HG03354 (cell line): ENCODE measurements around the gene SLC9A4.

Source experiments
- ATAC-seq: cut with Tn5 transposase; IDR thresholded peaks from one replicate; pipeline ENCODE4 v1.9.1; 2021; ENCODE audit warnings: mild to moderate bottlenecking; ENCODE audit not compliant: unreplicated experiment, poor library complexity, severe bottlenecking

The SLC9A4 gene

DNA sequence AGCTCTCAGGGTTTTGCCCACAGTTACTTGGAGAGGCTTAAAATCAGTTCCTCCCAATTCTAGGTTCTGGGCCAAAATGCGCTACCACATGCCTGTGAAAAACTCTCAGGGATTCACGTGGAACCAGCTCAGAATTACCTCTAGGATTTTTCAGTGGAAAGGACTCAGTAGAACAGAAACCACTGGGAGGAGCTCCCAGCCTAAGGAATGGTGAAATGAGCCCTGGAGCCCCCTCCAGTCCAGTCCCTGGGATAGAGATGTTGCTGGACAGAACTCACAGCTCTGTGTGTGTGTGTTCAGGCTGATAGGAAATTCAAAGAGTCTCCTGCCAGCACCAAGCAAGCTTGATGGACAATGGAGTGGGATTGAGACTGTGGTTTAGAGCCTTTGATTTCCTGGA is 21.1 kb upstream of the SLC9A4 start:
- no peak for ATAC-seq

DNA sequence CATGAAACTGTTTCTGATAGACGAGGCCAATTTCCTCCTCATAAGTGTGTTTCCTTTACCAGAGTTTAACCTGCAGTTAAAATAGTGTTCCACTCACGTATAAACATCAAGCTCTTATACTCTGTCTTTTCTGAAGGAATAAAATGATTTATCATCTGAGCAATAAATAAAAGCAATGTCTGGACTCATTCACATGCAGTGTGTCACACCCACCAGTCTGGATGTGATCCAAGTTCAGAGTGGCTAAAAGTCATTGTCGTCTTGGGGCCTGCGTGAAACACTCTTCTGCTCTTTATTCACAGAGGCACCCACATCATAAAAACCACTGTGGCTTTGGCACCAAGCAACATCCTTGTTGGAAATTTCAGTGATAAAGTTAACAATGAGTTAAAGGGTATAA is 19.5 kb upstream of the SLC9A4 start:
- ATAC-seq: no peak

DNA sequence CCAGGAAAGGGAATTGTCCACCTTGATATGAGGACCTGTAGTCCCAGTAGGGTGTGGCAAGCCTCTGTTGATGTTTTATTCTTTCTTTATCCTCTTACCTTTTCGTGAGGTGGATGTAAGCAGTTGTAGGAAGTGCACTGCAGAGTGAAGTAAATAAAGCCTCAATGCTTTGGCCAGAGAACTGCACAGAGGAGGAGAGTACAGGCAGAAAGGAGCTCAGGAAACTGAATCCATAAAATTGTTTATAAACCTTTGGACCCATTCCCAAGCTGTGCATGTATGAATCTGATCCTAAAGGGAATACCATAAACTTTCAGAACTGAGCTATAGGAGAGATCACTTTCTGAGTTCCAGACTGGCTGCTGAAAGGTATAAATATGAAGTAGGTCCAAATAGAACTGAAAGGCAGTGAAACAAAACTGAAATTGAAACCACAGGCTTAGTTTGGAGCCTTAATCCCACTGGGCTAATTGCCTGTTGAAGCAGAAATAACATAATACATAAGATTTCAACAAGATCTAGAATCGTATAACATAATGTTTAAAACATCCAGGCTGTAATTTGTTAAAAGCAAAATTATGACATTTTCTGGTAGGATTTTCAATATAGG is 17.9 kb upstream of the SLC9A4 start:
- no peak for ATAC-seq

DNA sequence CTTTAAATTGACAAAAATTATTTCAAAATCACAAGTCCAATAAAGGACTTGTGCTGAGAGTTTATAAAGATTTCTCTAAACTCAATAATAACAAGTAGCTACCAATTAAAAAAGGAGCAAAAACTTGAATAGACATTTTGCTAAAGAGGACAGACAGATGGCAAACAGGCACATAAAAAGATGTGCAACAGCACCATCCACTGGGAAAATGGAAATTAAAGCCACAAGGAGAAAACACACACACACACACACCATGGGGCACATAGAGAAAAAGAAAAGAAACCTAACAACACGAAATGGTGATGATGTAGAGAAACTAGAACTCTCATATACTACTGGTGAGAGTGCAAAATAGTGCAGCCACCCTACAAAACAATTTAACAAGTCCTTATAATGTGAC is 12.6 kb upstream of the SLC9A4 start:
- no peak for ATAC-seq

DNA sequence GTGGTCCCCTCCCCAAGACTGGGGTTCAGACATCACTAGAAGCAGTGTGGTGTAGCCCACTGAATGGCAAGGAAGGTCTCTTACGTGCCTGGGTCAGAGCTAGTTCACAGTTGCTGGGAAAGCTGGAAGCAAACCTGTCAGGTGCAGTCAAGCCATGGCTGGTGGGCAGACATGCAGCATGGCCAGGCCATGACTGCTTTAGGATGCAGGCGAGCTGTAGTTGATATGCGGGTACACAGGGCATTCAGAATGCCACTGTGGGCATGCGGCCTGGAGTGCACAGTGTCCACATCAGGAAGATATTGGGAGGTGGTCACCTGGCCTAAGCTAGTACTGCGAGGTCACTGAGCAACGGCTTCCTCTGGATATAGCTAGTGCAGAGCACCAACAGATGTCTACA is 11.8 kb upstream of the SLC9A4 start:
- ATAC-seq: no peak

DNA sequence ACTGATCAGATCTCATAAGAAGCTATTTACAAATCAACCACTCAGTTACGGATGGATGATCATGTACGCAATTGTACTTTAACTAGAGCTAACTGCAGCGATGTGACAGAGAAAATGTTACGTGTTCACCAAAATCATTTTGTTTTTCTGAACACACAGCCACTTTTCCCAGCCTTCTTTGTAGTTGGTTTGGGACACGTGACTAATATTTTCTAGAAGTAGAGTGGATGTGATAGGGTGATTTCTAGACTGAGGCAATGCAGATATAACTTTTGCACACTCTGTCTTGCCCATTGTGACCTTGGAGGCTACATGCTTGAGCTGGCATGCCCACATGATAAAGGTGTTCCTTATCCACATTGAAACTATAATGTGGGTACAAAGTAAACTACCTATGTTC is 9.9 kb upstream of the SLC9A4 start:
- no peak for ATAC-seq

DNA sequence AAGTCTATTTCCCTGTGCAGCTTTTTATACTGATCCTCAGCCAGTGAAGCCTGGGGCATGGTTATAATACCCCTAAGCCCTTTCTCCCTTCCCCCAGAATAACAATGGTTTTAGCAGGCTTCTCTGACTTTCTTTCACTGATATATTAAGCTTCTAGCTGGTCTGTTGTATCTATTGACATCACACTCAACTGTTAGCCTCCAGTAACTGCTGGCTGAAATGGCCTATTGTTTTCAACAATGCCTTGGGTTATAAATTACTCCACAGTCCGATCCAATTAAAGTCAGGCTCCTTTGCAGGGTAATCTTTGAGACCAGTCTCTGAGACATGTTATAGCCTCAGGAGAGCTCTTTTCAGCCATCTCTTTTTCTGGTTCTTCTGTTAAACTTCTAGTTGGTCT is 2.9 kb upstream of the SLC9A4 start:
- ATAC-seq: no peak

DNA sequence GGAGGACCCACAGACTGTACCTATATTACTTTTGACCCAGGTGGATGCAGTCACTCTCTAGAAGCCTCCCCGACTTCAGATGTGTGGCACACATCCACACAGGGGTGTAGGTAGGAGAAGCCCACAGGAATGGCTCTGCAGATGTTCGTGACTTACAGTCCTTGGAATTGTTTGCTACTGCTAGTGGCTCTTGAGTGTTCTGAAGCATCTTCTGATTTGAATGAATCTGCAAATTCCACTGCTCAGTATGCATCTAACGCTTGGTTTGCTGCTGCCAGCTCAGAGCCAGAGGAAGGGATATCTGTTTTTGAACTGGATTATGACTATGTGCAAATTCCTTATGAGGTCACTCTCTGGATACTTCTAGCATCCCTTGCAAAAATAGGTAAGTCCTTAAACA is 605 bp downstream of the SLC9A4 start:
- no peak for ATAC-seq

DNA sequence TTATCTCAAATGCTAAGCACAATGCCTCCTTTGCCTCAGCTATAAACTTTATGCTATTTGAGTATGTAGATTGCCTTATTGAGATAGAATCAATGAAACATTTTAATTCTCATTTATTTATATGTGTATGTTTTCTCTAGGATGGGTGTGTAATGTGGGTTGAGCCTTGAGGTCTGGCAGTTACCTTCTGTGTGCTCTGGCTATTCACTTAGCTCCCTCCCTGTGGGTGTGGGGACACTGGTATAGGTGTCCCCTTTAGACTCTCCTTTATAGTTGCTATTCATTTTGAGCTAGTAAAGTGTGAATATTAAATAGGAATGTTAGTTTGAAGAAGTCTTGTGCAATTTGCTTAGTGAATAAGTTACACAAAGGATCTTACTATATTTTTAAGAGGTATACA is 1.8 kb downstream of the SLC9A4 start:
- no peak for ATAC-seq

DNA sequence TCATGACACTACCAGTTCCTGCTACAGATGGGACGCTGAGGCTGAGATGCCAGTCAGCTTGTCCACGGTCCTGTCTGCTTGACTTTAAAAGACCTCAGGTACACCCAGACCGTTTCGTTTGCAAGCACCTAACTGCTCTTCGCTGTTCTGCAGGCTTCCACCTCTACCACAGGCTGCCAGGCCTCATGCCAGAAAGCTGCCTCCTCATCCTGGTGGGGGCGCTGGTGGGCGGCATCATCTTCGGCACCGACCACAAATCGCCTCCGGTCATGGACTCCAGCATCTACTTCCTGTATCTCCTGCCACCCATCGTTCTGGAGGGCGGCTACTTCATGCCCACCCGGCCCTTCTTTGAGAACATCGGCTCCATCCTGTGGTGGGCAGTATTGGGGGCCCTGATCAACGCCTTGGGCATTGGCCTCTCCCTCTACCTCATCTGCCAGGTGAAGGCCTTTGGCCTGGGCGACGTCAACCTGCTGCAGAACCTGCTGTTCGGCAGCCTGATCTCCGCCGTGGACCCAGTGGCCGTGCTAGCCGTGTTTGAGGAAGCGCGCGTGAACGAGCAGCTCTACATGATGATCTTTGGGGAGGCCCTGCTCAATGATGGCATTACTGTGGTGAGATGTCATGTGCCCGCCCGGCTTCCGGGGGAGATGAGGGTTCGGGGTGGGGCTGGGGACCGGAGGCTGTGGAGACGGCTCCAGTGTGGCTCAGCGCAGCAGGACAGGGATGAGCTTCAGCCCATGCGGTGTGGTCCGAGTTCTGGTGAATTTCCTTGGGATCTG is 5.9 kb downstream of the SLC9A4 start:
- no peak for ATAC-seq

DNA sequence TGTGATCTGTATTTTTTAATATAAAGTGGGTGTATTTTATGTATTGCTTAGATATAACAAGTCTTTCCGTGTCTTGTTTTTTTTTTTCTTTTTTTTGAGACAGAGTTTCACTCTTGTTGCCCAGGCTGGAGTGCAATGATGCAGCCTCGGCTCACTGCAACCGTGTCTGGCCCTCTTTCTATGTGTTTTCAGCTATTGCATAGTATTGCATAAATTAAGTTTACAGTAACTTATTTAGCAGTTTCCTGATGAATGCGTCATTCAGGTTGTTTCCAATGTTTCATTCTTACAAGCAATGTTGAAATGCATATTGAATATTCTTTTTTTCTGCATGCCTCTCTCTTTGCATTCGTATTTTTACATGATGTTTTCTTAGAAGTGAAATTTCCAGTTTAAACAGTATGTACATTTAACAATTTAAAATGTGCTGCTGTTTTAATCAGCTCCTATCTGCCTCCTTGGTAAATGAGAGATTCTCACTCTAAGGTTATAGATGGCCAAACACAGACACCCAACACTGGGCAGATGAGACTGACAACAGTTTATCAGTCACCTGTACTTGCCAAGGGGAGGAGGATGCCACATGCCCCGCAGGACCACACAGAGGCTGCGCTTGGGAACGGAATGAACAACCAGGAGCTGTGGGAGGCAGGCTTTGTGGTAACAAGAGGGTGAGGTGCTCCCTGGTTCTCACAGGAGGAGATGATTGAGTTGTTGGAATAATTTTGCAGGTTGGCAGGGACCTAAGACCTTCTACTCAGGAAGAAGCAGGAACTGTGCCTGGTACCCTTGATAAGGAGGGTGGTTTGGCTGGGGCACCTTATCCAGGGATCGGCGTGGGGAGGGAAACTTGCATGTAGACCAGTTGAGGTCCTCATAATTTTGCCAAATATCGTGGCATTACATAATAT is 7.5 kb downstream of the SLC9A4 start:
- no peak for ATAC-seq

DNA sequence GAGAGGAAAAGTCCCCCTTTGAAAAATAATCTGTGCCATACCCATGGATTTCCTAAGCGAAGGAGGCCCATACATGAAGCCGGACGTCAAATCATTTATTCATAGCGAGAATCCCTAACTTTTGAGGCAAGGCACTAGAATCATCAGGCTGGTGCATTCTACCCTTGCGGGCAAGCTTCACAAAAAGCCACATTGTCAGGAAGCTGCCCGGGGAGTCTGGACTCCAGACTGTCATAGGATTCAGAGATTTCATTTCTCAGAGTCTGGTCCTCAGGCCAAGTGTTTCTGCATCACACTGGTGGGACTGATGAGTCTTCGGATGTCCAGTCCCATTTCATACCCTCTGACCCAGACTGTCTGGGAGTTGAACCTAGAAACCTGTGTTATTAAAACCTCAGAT is 8.9 kb downstream of the SLC9A4 start:
- ATAC-seq: no peak

DNA sequence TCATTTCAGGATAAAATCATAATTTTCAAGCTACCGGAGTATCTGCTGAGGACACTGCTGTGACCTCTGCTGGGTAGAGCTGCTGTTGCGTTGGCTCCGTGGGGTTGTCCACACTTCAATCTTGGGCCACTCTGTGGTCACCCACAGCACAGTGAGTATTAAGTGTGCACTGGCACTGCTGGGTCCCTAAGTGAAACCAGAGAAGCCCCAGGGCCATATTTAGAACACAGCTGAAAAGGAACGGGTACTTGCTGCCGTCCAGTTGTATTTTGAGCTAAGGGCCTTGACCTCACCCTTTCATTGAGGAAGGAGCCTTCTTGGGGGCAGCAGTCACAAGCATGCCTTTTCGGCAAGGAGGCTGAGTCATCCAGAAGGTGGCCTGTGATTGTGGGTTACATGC is 10.1 kb downstream of the SLC9A4 start:
- no peak for ATAC-seq

DNA sequence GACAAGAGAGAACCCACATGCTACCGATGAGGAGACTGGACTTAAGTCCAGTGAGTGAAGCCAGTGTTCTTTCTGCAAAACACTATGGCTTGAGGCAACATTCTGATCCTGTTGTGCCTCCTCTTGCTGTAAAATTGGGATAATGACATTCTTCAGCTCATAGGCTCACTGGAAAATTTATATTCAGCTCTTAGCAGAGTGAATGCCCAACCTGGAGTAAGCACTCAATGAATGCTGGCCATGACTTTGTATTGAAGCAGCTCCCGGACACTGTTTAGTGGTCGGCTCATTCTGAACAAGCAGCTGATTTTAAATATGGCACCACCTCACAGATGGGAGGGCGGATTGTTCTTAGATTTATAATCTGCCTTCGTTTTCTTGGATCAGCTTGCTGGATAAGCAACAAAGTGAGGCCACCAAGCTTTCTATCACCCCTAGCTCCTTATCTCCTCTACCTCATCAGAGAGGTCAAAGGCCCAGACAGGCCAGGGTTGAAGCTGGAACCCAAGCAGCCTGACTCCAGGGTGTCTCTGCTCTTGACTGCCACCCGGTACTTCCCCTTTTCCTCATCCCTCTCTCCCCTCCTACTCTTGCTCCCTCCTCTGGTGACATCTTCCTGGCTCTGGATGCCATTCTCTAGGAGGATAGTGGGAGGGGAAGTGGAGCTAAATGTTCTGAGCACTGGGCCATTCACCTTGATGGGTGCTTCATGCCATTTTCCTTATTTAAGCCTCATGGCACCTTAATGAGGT is 11.5 kb downstream of the SLC9A4 start:
- no peak for ATAC-seq

DNA sequence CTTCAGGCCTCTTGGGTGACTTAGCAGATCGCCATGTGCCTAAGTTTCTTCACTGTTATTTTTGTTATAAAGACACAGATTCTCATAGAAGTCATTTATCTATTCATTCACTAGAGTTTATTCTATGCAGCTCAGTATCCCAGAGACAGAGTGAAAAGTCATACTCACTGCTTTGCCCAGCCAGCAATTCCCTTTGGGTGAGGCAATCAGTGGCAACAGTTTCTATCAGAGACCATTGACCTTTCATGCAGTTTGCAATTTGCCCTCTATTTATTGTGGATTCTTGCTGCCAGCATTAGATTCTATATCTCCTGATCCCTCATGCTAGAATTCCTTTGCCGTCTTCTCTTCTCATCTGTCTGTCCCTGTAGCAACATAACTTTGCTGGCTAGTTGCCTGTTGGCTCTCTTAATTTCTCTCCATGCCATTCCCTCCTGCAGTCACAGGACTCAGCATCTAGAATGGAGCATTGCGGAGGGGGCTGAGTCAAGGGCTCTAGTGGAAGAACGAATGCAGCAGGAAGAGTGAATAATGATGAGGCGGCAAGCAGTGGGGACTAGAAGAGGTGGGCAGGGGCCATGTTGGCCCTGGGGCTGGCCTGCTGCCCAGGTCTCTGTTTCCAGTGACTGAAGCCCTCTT is 12.2 kb downstream of the SLC9A4 start:
- no peak for ATAC-seq

DNA sequence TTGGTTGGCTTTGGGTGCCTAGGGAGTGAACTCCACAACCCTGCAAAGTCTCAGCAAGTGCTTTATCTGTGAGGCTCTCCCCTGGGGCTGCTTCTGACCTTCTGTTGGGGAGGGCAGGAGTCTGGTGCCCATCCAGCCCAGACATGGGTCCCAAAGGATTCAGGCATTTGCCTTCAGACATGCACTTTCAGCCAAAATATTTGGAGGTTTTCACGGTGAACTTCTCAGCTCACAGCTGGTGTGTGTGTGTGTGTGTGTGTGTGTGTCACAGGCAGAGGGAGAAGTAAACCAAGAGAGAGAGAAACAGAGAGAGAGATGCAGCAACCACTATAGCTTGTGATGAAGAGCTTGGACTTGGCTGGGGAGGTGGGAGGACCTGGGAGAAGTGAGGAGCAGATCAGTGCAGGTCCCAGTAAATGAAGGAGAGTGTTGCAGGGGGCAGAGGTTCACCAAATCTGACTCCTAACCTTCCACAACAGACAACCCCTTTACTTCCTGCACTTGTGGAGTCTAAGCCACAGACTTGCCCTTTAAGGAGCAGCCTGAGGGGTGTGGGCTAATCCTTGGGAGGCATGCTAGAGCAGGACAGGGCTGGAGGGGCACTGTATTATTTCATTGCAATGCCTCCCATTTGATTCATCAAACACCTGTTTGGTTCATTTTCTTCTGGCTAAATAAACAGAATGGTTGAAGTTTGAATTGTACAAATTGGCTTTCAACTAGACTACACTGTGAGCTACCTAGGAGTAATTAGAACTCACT is 14.1 kb downstream of the SLC9A4 start:
- ATAC-seq: no peak

DNA sequence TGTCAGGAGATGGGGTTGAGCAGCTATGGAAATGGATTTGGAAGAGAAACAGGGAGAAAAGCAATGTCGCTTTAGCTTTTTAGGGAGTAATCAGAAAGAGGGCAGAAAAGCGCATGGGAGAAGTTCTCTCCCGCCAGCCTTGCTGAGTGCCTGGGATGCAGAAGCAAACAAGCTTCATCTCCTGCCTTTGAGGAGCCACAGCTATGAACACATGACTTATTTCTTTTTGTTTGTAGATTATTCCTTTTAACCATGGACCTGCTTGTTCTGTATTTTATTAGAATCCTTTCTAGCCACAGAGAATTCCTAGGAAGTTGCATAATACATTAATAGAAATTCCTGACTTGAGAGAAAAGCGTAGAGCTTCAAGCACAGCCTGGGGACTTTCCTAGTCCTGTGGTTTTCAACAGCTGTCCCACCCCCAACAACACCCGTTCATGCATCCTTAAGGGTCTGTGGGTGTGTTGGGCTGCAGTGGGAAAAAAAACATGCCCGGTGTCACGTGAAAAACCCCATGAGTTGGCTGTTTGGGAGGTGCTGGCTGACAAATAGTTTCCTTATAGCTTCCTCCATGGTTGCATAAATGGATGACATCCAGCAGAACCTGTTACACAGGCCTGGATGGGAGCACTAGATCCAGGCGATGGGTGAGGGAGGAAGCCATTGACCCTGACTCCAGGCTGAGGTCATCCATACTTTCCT is 14.9 kb downstream of the SLC9A4 start:
- no peak for ATAC-seq

DNA sequence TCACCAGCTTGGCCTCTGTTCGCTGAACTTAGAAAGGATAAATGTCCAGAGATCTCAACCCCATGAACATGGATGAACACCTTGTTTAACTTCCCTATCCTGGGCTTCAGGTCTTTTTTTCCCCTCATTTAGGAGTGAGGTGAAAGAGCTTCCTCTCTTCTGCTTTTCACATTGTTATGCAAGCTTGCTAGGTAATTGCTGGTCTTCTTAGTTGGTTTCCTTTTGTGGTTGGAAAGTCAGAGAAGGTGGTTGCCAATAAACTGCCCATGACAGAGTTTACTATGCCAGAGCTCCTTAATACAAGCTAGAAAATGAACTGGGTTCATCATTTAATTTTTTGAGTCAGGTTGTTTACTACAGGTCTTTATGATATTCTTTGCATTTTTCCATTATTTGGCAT is 16.6 kb downstream of the SLC9A4 start:
- ATAC-seq: no peak
